C4-2B (cell line): ENCODE measurements around the gene RAB8A.
"Not testable (repeated sequence)": the region's sequence is repeated elsewhere in the genome, so short reads cannot be mapped to it uniquely, and the experiment has no call there.

Experiments used
- H3K27ac ChIP-seq: fragments of 450-650 bp; 2 replicates; pipeline ENCODE4 v1.5.1; 2017
- ZFX ChIP-seq: fragments of 450-650 bp; IDR thresholded peaks from 2 replicates; pipeline ENCODE4 v1.6.1; 2017
- TF ChIP-seq, protein P1 (sequence below): fragments of 450-650 bp; conservative IDR thresholded peaks from 2 replicates; pipeline ENCODE4 v1.5.1; 2017; ENCODE audit warnings: mild to moderate bottlenecking

RAB8A gene

GRCh38 chr19:16076154-16076957 is 35.3 kb upstream of the RAB8A start, which contains the start of gene TPM4:
Gene TPM4 (plus strand): TSS chr19:16076495. CDS start chr19:16076566, 71 bp downstream.
- peak within 1 kb of the TSS; percentile 72 for H3K27ac ChIP-seq
- TF ChIP-seq, protein P1, sequence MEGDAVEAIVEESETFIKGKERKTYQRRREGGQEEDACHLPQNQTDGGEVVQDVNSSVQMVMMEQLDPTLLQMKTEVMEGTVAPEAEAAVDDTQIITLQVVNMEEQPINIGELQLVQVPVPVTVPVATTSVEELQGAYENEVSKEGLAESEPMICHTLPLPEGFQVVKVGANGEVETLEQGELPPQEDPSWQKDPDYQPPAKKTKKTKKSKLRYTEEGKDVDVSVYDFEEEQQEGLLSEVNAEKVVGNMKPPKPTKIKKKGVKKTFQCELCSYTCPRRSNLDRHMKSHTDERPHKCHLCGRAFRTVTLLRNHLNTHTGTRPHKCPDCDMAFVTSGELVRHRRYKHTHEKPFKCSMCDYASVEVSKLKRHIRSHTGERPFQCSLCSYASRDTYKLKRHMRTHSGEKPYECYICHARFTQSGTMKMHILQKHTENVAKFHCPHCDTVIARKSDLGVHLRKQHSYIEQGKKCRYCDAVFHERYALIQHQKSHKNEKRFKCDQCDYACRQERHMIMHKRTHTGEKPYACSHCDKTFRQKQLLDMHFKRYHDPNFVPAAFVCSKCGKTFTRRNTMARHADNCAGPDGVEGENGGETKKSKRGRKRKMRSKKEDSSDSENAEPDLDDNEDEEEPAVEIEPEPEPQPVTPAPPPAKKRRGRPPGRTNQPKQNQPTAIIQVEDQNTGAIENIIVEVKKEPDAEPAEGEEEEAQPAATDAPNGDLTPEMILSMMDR, result no peak
- peak; percentile 71; the same call in 1 of the 2 replicates for TF ChIP-seq ZFX

GRCh38 chr19:16076958-16077611 is 34.6 kb upstream of the RAB8A start:
- peak overlapping the region; percentile 72 for H3K27ac ChIP-seq
- TF ChIP-seq, protein P1, result no peak
- no peak for TF ChIP-seq ZFX

GRCh38 chr19:16077984-16078758 is 33.5 kb upstream of the RAB8A start:
- no peak for TF ChIP-seq ZFX
- TF ChIP-seq, protein P1, result no peak
- peak overlapping the region; percentile 72 for H3K27ac ChIP-seq

DNA sequence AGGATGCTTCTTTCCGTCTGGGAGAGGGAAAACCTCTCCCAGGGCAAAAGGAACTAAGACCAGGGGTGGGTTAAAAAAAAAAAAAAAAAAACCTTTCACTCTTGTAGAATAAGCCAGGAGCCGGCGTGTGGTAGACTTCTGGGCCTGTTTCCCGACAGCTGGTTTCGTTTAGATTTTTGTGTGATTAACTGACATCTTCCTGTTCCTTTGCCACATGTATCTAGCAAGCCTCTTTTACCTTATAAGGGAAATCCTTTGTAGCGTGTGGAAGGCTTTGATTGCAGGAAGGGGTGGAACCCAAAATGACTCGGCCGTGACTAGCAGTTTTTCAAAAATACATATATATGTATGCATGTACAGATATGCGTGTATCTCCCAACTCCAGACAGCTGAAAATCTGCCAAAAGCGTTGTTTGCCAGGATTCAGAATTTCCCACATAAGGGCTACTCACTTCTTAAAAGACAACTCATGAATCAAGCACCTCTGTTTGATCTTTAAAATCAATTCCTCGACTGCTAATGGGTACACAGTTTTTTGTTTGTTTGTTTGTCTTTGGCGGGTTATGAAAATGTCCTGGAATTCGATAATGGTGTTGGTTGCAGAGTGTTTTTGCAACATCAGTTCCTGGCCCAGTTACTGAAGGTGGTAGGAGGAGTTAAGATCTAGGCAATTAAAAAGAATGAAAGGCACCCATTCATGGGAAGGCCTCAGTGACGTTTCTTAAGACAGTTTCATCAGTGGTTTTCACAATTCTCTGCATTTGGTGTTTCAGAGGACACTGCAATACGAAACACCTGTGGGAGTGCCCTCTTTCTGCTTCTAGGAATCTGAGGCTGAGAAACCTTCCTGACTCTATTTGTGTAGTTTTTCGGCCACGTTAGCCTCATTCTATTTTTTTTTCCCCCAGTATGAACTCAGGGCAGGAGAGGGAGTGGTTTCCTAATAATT is 32.7 kb upstream of the RAB8A start:
- H3K27ac ChIP-seq, result peak overlapping the region; percentile 72
- TF ChIP-seq, protein P1, result no peak
- TF ChIP-seq ZFX, result no peak

DNA sequence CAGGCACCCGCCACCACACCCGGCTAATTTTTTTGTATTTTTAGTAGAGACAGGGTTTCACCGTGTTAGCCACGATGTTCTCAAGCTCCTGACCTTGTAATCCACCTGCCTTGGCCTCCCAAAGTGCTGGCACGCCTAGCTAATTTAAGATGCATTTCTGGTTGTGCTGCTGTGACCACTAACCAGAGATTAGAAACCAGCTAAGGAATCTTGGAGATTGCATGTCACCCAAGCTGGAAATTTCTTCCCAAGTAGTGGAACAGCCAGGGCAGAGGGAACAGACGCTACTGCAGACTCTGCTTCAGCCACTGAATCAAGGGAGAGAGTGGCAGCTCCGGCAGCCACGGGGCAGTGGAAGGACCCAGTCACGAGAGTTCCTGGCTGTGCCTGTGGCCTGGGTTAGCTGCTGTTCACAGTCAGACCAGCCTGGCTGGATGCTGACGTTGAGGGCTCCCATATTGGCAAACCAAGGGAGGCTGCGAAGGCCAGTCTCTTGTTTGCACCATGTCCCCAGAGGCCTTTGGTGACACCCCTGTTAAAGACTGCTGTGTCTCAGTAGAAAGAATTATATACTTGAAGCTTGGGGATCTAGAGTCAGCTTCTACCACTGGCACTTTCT is 27.5 kb upstream of the RAB8A start:
- TF ChIP-seq, protein P1, result no peak
- no peak for TF ChIP-seq ZFX
- H3K27ac ChIP-seq, result no peak overlapping the region

GRCh38 chr19:16085115-16085514 is 26.6 kb upstream of the RAB8A start:
- TF ChIP-seq, protein P1, result no peak
- no peak for TF ChIP-seq ZFX
- no peak overlapping the region for H3K27ac ChIP-seq

DNA sequence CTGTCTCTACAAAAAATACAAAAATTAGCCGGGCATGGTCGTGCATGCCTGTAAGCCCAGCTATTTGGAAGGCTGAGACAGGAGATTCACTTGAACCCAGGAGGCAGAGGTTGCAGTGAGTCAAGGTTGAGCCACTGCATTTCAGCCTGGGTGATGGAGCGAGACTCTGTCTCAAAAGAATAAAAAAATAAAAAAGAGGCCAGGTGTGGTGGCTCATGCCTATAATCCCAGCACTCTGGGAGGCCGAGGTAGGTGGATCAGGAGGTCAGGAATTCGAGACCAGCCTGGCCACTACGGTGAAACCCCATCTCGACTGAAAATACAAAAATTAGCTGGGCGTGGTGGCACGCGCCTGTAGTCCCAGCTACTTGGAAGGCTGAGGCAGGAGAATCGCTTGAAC is 24.3 kb upstream of the RAB8A start:
- not testable (repeated sequence) for H3K27ac ChIP-seq
